Prostate gland (tissue), 2 donors: ENCODE measurements around the gene PTPRC. TPM values are rescaled to one million over a fixed set of nuclear protein-coding genes. Genes with fewer than 3 reads are reported as not detected.

ENCODE experiments used
- DNase-seq: peaks from one replicate; pipeline ENCODE4 v3.0.0-alpha.2; 2019; ENCODE audit warnings: low spot score
- H3K27ac ChIP-seq, 2 donors: fragments of 200-600 bp; sonication (generic); 2 replicates each; pipeline ENCODE4 v1.5.1; 2017 to 2019
- H3K27me3 ChIP-seq: fragments of 200-600 bp; sonication (generic); replicated peaks from 2 replicates; pipeline ENCODE4 v1.5.1; 2019; ENCODE audit not compliant: insufficient read depth
- H3K36me3 ChIP-seq, 2 donors: fragments of 200-600 bp; sonication (generic); 1 replicate in 1 of 2; 2 replicates in 1 of 2; pipeline versions ENCODE4 v1.5.1 to v1.8.1; 2017 to 2019
- H3K4me1 ChIP-seq: fragments of 200-600 bp; sonication (generic); replicated peaks from 2 replicates; pipeline ENCODE4 v1.5.1; 2019
- H3K4me3 ChIP-seq, 2 donors: fragments of 200-600 bp; sonication (generic); 2 replicates each; pipeline ENCODE4 v1.5.1; 2017 to 2019
- H3K9me3 ChIP-seq: fragments of 200-600 bp; sonication (generic); 2 replicates; pipeline ENCODE4 v1.5.1; 2017
- POLR2A ChIP-seq: fragments of 450-650 bp; IDR thresholded peaks from one replicate; pipeline ENCODE4 v1.6.1; 2016; ENCODE audit warnings: antibody characterized with exemption, mild to moderate bottlenecking
- POLR2AphosphoS5 ChIP-seq: sonication (generic); formaldehyde crosslinking; IDR thresholded peaks from one replicate; pipeline ENCODE4 v1.6.1; 2017; ENCODE audit warnings: antibody characterized with exemption
- WGBS: methylation state at CpG from one replicate; pipeline ENCODE4 v1.1.5; 2018; 5-methylcytosine and 5-hydroxymethylcytosine counted together
- intact Hi-C: fragments of 100-400 bp; cut with DNase I; formaldehyde crosslinking; loops from one replicate; pipeline ENCODE4 v1.14.2; 2022
- total RNA-seq, 2 donors: library from RNA; depleted of rRNA; stranded (reverse); fragments of >200 nt; gene quantifications; one replicate each; pipeline ENCODE4 v1.1.0, GENCODE V29; 2016
- TF ChIP-seq, protein P1 (sequence below), 4 experiments: fragments of 200-600 bp in 2 of 4; fragments of 450-650 bp in 2 of 4; sonication (generic) in 2 of 4; IDR thresholded peaks; 1 replicate in 3 of 4; 2 replicates in 1 of 4; pipeline ENCODE4 v1.5.1; 2016 to 2019; ENCODE audit warnings: antibody characterized with exemption in 4 of 4, mild to moderate bottlenecking in 2 of 4, moderate library complexity in 2 of 4

The PTPRC gene
- total RNA-seq, 2 donors from 2014 or later = 8.9 to 9.5 TPM

DNA sequence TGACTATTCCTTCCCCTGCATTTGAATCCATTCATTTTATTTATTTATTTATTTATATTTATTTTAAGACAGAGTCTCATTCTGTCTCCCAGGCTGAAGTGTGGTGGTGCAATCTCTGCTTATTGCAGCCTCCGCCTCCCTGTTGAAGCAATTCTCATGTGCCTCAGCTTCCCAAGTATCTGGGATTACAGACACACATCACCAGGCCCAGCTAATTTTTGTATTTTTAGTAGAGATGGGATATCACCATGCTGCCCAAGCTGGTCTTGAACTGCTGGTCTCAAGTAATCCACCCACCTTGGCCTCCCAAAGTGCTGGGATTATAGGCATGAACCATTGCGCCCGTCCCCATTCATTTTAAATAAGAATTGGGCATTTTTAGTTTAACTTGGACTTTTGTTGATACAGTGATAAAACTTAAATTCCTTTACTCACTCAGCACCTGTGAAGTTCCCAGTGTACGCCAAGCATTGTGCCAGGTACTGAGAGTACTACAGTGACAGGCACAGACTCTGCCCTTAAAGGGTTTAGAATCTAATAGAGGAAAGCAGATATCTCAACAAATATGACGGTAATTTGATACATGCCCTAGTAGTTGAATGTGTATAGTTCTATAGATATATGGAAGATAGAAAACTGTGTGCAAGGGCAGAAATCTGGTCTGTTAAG, 90.5 kb downstream of the PTPRC start:
- H3K4me3 ChIP-seq = no peak overlapping the region
- H3K9me3 ChIP-seq = no peaks in the 10 kb centered on the region
- no peak overlapping the region for H3K27ac ChIP-seq
- no peaks in the 10 kb centered on the region for H3K4me1 ChIP-seq
- DNase-seq = no peak
- no peaks in the 10 kb centered on the region for H3K36me3 ChIP-seq
- 80% methylated on average over 5 of the region's 5 CpGs for WGBS
- no peaks in the 10 kb centered on the region for H3K27me3 ChIP-seq
- TF ChIP-seq, protein P1, sequence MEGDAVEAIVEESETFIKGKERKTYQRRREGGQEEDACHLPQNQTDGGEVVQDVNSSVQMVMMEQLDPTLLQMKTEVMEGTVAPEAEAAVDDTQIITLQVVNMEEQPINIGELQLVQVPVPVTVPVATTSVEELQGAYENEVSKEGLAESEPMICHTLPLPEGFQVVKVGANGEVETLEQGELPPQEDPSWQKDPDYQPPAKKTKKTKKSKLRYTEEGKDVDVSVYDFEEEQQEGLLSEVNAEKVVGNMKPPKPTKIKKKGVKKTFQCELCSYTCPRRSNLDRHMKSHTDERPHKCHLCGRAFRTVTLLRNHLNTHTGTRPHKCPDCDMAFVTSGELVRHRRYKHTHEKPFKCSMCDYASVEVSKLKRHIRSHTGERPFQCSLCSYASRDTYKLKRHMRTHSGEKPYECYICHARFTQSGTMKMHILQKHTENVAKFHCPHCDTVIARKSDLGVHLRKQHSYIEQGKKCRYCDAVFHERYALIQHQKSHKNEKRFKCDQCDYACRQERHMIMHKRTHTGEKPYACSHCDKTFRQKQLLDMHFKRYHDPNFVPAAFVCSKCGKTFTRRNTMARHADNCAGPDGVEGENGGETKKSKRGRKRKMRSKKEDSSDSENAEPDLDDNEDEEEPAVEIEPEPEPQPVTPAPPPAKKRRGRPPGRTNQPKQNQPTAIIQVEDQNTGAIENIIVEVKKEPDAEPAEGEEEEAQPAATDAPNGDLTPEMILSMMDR (IDR thresholded peaks at IDR 0.05) = no peak
- TF ChIP-seq POLR2A (no peak), POLR2AphosphoS5 (no peak)
- intact Hi-C loops = no loop called here

GRCh38 chr1:198730952-198731351, 92.1 kb downstream of the PTPRC start:
- DNase-seq = no peak
- H3K9me3 ChIP-seq = no peaks in the 10 kb centered on the region
- intact Hi-C loops = no loop called here
- no peaks in the 10 kb centered on the region for H3K4me1 ChIP-seq
- H3K27ac ChIP-seq = no peak overlapping the region
- TF ChIP-seq POLR2AphosphoS5 = no peak
- TF ChIP-seq POLR2A = no peak
- TF ChIP-seq, protein P1 (IDR thresholded peaks at IDR 0.05) = no peak
- no peaks in the 10 kb centered on the region for H3K27me3 ChIP-seq
- 87% methylated on average over 2 of the region's 2 CpGs for WGBS
- H3K36me3 ChIP-seq = no peaks in the 10 kb centered on the region
- H3K4me3 ChIP-seq = no peak overlapping the region

DNA sequence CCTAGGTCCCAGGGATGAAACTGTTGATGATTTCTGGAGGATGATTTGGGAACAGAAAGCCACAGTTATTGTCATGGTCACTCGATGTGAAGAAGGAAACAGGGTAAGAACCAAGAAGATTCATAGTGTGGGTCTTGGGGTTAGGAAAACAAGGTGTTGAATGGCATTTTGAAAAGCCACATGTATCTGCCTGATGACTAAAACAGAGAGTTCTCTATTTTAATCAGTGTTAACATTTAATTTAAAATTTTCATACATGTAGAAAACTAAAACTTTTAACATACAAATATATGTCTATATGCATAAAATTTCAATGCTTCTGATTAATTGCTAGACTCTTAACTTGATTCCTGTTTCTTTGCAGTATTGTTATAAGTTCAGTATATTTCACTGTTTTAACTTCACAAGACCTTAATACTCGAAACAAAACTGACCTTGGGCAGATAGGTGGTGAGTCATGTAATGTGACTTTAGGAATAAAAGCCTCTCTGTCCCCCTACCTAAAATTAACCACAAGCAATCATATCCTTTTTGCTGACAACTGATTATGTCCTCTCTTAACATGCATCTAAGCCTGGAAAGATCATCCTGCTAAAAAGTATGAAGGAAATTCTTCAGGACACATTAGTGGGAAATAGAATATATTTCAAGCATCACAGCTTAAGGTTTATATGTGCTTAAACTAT, 95.6 kb downstream of the PTPRC start:
- Histone ChIP-seq H3K4me1 (no peaks in the 10 kb centered on the region), H3K9me3 (no peaks in the 10 kb centered on the region), H3K4me3 (no peak overlapping the region), H3K36me3 (no peaks in the 10 kb centered on the region), H3K27me3 (no peaks in the 10 kb centered on the region), H3K27ac (no peak overlapping the region)
- TF ChIP-seq POLR2AphosphoS5 (no peak), POLR2A (no peak)
- TF ChIP-seq, protein P1 (IDR thresholded peaks at IDR 0.05) = no peak
- no peak for DNase-seq
- 57% methylated on average over 2 of the region's 2 CpGs for WGBS
- intact Hi-C loops = no loop called here

DNA sequence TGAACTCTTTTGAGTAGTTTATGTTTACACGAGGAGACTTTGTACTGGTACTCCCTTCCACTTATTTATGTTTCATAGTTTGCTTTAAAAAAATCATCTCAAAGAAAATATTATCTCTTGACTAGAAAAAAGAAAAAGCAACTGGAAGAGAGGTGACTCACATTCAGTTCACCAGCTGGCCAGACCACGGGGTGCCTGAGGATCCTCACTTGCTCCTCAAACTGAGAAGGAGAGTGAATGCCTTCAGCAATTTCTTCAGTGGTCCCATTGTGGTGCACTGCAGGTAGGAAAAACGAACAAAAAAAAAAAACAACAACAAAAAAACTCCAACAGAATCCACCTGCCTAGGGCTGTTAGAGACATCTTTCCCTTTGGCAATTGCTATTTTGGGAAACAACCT, 102.9 kb downstream of the PTPRC start:
- no peaks in the 10 kb centered on the region for H3K9me3 ChIP-seq
- TF ChIP-seq, protein P1 (IDR thresholded peaks at IDR 0.05) = no peak
- TF ChIP-seq POLR2AphosphoS5 (no peak), POLR2A (no peak)
- WGBS = 80% methylated on average over 3 of the region's 3 CpGs
- H3K4me3 ChIP-seq = no peak overlapping the region
- H3K27me3 ChIP-seq = no peaks in the 10 kb centered on the region
- no peak for DNase-seq
- intact Hi-C loops = no loop called here
- no peaks in the 10 kb centered on the region for H3K4me1 ChIP-seq
- no peaks in the 10 kb centered on the region for H3K36me3 ChIP-seq
- H3K27ac ChIP-seq = no peak overlapping the region

DNA sequence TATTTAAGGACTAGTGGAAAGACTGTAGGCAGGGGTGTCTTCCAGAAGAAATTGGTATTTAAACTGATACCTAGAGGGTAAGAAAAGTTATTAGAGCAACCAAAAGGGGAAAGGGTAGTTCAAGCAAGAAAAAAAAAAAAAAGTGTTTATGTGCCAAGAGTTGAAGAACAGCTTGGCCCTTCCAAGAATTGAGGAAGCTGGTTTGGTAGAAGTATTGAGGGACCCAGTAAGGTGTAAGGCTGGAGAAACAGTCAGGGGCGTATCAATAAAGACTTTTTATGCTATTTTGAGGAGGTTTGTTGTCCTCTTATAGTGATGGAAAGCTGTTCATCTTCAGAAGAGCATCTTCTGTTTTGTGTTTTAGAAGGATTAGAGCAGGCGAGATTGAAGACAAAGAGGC, 108.3 kb downstream of the PTPRC start:
- Histone ChIP-seq H3K36me3 (no peaks in the 10 kb centered on the region), H3K27me3 (no peaks in the 10 kb centered on the region), H3K4me3 (no peak overlapping the region), H3K27ac (no peak overlapping the region), H3K9me3 (no peaks in the 10 kb centered on the region), H3K4me1 (no peaks in the 10 kb centered on the region)
- intact Hi-C loops = no loop called here
- 93% methylated on average over 2 of the region's 2 CpGs for WGBS
- DNase-seq = no peak
- TF ChIP-seq, protein P1 (IDR thresholded peaks at IDR 0.05) = no peak
- no peak for TF ChIP-seq POLR2AphosphoS5
- TF ChIP-seq POLR2A = no peak
